Testis (tissue), 3 donors: Measurements from ENCODE around the gene EXD2. TPM values are rescaled to one million over a fixed set of nuclear protein-coding genes. Genes with fewer than 3 reads are reported as not detected.

ENCODE experiments used
- DNase-seq: peaks from one replicate; pipeline ENCODE4 v3.0.0-alpha.2; 2019
- H3K27ac ChIP-seq, 2 donors: fragments of 200-600 bp; sonication (generic); one replicate each; pipeline ENCODE4 v1.5.1; 2019
- H3K27me3 ChIP-seq: fragments of 200-600 bp; sonication (generic); one replicate; pipeline ENCODE4 v1.5.1; 2019
- H3K36me3 ChIP-seq: fragments of 200-600 bp; sonication (generic); one replicate; pipeline ENCODE4 v1.5.1; 2017; ENCODE audit warnings: low read depth; ENCODE audit errors: missing control alignments
- H3K4me1 ChIP-seq: fragments of 200-600 bp; sonication (generic); one replicate; pipeline ENCODE4 v1.5.1; 2019
- H3K4me3 ChIP-seq, 2 donors: fragments of 200-600 bp; sonication (generic); one replicate each; pipeline ENCODE4 v1.5.1; 2017 to 2019
- H3K9me3 ChIP-seq: fragments of 200-600 bp; sonication (generic); one replicate; pipeline ENCODE4 v1.5.1; 2017
- POLR2A ChIP-seq: fragments of 450-650 bp; IDR thresholded peaks from one replicate; pipeline ENCODE4 v1.6.1; 2017; ENCODE audit warnings: antibody characterized with exemption, mild to moderate bottlenecking, moderate library complexity
- WGBS, 2 donors: methylation state at CpG; one replicate each; pipeline ENCODE4 v1.1.5; 2018; 5-methylcytosine and 5-hydroxymethylcytosine counted together
- intact Hi-C: fragments of 100-400 bp; cut with DNase I; formaldehyde crosslinking; loops from one replicate; pipeline ENCODE4 v1.15.1; 2023; ENCODE audit warnings: low total_unique reads
- polyA plus RNA-seq: library from polyadenylated mRNA; stranded (reverse); fragments of 350-450 nt; fragmentation: Illumina TruSeq; extraction: RNeasy Lipid Tissue Mini Kit (QIAGEN cat#74804); gene quantifications from one replicate; pipeline ENCODE4 v1.2.3, GENCODE V29; 2014; ENCODE audit warnings: low read depth, low replicate concordance; ENCODE audit not compliant: insufficient read depth
- total RNA-seq, 2 donors: library from RNA; depleted of rRNA; stranded (reverse); fragments of >200 nt; gene quantifications; one replicate each; pipeline ENCODE4 v1.2.3, GENCODE V29; 2016
- TF ChIP-seq, protein P1 (sequence below), 3 experiments: fragments of 450-650 bp in 2 of 3; fragments of 200-600 bp in 1 of 3; sonication (generic) in 1 of 3; IDR thresholded peaks; one replicate each; pipeline ENCODE4 v1.5.1; 2016 to 2019; ENCODE audit warnings: antibody characterized with exemption in 3 of 3, mild to moderate bottlenecking in 2 of 3, moderate library complexity in 1 of 3

Gene EXD2
- total and polyA plus RNA-seq, 3 donors from 2014 or later = 22.4 to 70.3 (median 27.2) TPM

GRCh38 chr14:69259527-69260189 is 68.4 kb downstream of the EXD2 start, which contains the start of gene GALNT16:
Gene GALNT16, plus strand, starts transcription at chr14:69260158. Its CDS starts 133 bp downstream, at chr14:69260291.
- WGBS, 2 donors = 0 to 1% methylated on average over 5 to 70 of the region's 74 CpGs
- H3K4me3 ChIP-seq = peak within 1 kb of the TSS; percentile 55 to 64
- peaks cover 5% of the 10 kb centered on the region for H3K4me1 ChIP-seq
- H3K9me3 ChIP-seq = no peaks in the 10 kb centered on the region
- peak; percentile 36 for DNase-seq
- intact Hi-C loops = no loop called here
- no peaks in the 10 kb centered on the region for H3K27me3 ChIP-seq
- TF ChIP-seq, protein P1, sequence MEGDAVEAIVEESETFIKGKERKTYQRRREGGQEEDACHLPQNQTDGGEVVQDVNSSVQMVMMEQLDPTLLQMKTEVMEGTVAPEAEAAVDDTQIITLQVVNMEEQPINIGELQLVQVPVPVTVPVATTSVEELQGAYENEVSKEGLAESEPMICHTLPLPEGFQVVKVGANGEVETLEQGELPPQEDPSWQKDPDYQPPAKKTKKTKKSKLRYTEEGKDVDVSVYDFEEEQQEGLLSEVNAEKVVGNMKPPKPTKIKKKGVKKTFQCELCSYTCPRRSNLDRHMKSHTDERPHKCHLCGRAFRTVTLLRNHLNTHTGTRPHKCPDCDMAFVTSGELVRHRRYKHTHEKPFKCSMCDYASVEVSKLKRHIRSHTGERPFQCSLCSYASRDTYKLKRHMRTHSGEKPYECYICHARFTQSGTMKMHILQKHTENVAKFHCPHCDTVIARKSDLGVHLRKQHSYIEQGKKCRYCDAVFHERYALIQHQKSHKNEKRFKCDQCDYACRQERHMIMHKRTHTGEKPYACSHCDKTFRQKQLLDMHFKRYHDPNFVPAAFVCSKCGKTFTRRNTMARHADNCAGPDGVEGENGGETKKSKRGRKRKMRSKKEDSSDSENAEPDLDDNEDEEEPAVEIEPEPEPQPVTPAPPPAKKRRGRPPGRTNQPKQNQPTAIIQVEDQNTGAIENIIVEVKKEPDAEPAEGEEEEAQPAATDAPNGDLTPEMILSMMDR (IDR thresholded peaks at IDR 0.05) = peak in 1 of 3 experiments; percentile 8
- no peak for TF ChIP-seq POLR2A
- H3K36me3 ChIP-seq = no peaks in the 10 kb centered on the region
- no peak within 1 kb of the TSS for H3K27ac ChIP-seq

GRCh38 chr14:69260190-69260860 is 69.0 kb downstream of the EXD2 start:
- Histone ChIP-seq H3K4me1 (peaks cover 5% of the 10 kb centered on the region), H3K27ac (no peak overlapping the region), H3K4me3 (peak overlapping the region; percentile 55 to 64), H3K36me3 (no peaks in the 10 kb centered on the region), H3K27me3 (no peaks in the 10 kb centered on the region), H3K9me3 (no peaks in the 10 kb centered on the region)
- no peak for DNase-seq
- TF ChIP-seq POLR2A = no peak
- TF ChIP-seq, protein P1 (IDR thresholded peaks at IDR 0.05) = no peak
- intact Hi-C loops = no loop called here
- 1% methylated on average over 18 to 29 of the region's 78 CpGs for WGBS, 2 donors

- H3K27ac ChIP-seq = no peak overlapping the region
- H3K36me3 ChIP-seq = no peaks in the 10 kb centered on the region
- no peaks in the 10 kb centered on the region for H3K9me3 ChIP-seq
- no peak for TF ChIP-seq POLR2A
- TF ChIP-seq, protein P1 (IDR thresholded peaks at IDR 0.05) = peak in 2 of 3 experiments; percentile 34 to 73
- intact Hi-C loops = no loop called here
- peak overlapping the region; percentile 55 to 64 for H3K4me3 ChIP-seq
- no peaks in the 10 kb centered on the region for H3K27me3 ChIP-seq
- peaks cover 5% of the 10 kb centered on the region for H3K4me1 ChIP-seq
- WGBS, 2 donors = 0 to 1% methylated on average over 19 to 57 of the region's 64 CpGs
- peak; percentile 24 for DNase-seq
These were observed 69.7 kb downstream of the EXD2 start for GRCh38 chr14:69260861-69261564.

GRCh38 chr14:69261761-69262331 is 70.5 kb downstream of the EXD2 start:
- H3K27ac ChIP-seq = no peak overlapping the region
- H3K4me3 ChIP-seq = peak overlapping the region; percentile 55 to 64
- TF ChIP-seq, protein P1 (IDR thresholded peaks at IDR 0.05) = no peak
- no peaks in the 10 kb centered on the region for H3K9me3 ChIP-seq
- WGBS, 2 donors = 14 to 32% methylated on average over 3 to 5 of the region's 5 CpGs
- no peaks in the 10 kb centered on the region for H3K27me3 ChIP-seq
- no peak for DNase-seq
- peaks cover 5% of the 10 kb centered on the region for H3K4me1 ChIP-seq
- no peaks in the 10 kb centered on the region for H3K36me3 ChIP-seq
- intact Hi-C loops = no loop called here
